Measurements from ENCODE around the gene CAMK1D. TPM values are rescaled to one million over a fixed set of nuclear protein-coding genes. Genes with fewer than 3 reads are reported as not detected.

The CAMK1D gene
- polyA plus RNA-seq, 1 of the 3 experiments (the other 2 are of a cell fraction): 4.1 TPM

- TF ChIP-seq ZBTB33 (IDR thresholded peaks at IDR 0.05; ENCODE audit: borderline replicate concordance, low read depth) (no peak), RAD21 (IDR thresholded peaks at IDR 0.05; ENCODE audit: low read length) (no peak)
Observed at GRCh38 chr10:12428447-12429135, 79.2 kb downstream of the CAMK1D start (continued).

GRCh38 chr10:12430406-12430982 lies 81.1 kb downstream of the CAMK1D start:
- POLR2A ChIA-PET: no interaction called here
- no peaks in the 10 kb centered on the region for H3K4me1 ChIP-seq (ENCODE audit: control insufficient read depth in 1 of 2, insufficient read depth in 2 of 2, low read depth in 1 of 2, low read length in 1 of 2)
- CTCF ChIA-PET: interaction anchor here (0.9 to 1.0 kb wide), 3 partner anchors 14 to 237 kb away, joined by 3 read pairs; no protein-coding TSS in a partner anchor

GRCh38 chr10:12431151-12432101 lies 82.1 kb downstream of the CAMK1D start:
- Histone ChIP-seq H3K4me2 (no peak overlapping the region), H3K36me3 (replicated peaks in 1 of 2; ENCODE audit: control insufficient read depth in 1 of 2, insufficient read depth in 2 of 2, low read length in 1 of 2) (no peaks in the 10 kb centered on the region), H3K9ac (no peak overlapping the region), H3K27me3 (ENCODE audit: insufficient read depth) (no peaks in the 10 kb centered on the region), H3F3A (replicated peaks; ENCODE audit: insufficient read depth) (no peaks in the 10 kb centered on the region), H3K9me3 (no peaks in the 10 kb centered on the region), H3K79me2 (ENCODE audit: insufficient read depth) (no peaks in the 10 kb centered on the region), H4K20me1 (ENCODE audit: insufficient read depth) (no peaks in the 10 kb centered on the region), H3K9me2 (no peaks in the 10 kb centered on the region), H3K27ac (ENCODE audit: low read depth in 2 of 2, low read length in 1 of 2) (no peak overlapping the region), H3K4me1 (ENCODE audit: control insufficient read depth in 1 of 2, insufficient read depth in 2 of 2, low read depth in 1 of 2, low read length in 1 of 2) (no peaks in the 10 kb centered on the region), H2AFZ (ENCODE audit: low read depth) (no peak overlapping the region), H3K4me3 (ENCODE audit: low read depth in 2 of 2, low read length in 1 of 2) (no peak overlapping the region)
- DNase-seq: no peak
- 87% methylated on average over 18 of the region's 18 CpGs for WGBS (ENCODE audit: low lambda C conversion rate)
- ChIA-PET POLR2A (no interaction called here), CTCF (interaction anchor here (1.0 kb wide), 1 partner anchor 15 kb away, joined by 3 read pairs; no protein-coding TSS in a partner anchor)
- no peak for TF ChIP-seq GABPA (IDR thresholded peaks at IDR 0.05; ENCODE audit: low read depth)
- TF ChIP-seq IRF3 (IDR thresholded peaks at IDR 0.05; ENCODE audit: low read depth, low read length): no peak
- no peak for TF ChIP-seq CHD2 (IDR thresholded peaks at IDR 0.05; ENCODE audit: low read length, partially characterized antibody)
- TF ChIP-seq FOSL2 (IDR thresholded peaks at IDR 0.05; ENCODE audit: borderline replicate concordance, low read depth): no peak
- no peak for TF ChIP-seq RAD21 (IDR thresholded peaks at IDR 0.05; ENCODE audit: low read length)
- TF ChIP-seq USF2 (IDR thresholded peaks at IDR 0.05; ENCODE audit: borderline replicate concordance, low read depth, low read length): no peak
- no peak for TF ChIP-seq YY1 (IDR thresholded peaks at IDR 0.05; ENCODE audit: low read depth)
- no peak for TF ChIP-seq MEF2A (IDR thresholded peaks at IDR 0.05; ENCODE audit: borderline replicate concordance, low read depth)
- TF ChIP-seq RFX5 (IDR thresholded peaks at IDR 0.05; ENCODE audit: low read length): no peak
- no peak for TF ChIP-seq EP300 (IDR thresholded peaks at IDR 0.05; ENCODE audit: borderline replicate concordance in 1 of 2, low read depth in 1 of 2, low read length in 1 of 2)
- TF ChIP-seq RXRA (IDR thresholded peaks at IDR 0.05; ENCODE audit: borderline replicate concordance, low read depth): no peak
- TF ChIP-seq TCF12 (IDR thresholded peaks at IDR 0.05): no peak
- TF ChIP-seq USF1 (IDR thresholded peaks at IDR 0.05; ENCODE audit: borderline replicate concordance, low read depth): no peak

More at GRCh38 chr10:12430406-12430982, 81.1 kb downstream of the CAMK1D start:
- DNase-seq: no peak
- Histone ChIP-seq H2AFZ (ENCODE audit: low read depth) (no peak overlapping the region), H3K9me3 (no peaks in the 10 kb centered on the region), H3K27me3 (ENCODE audit: insufficient read depth) (no peaks in the 10 kb centered on the region), H3K36me3 (replicated peaks in 1 of 2; ENCODE audit: control insufficient read depth in 1 of 2, insufficient read depth in 2 of 2, low read length in 1 of 2) (no peaks in the 10 kb centered on the region), H3K9me2 (no peaks in the 10 kb centered on the region), H3K79me2 (ENCODE audit: insufficient read depth) (no peaks in the 10 kb centered on the region), H3K4me2 (no peak overlapping the region), H3K4me3 (ENCODE audit: low read depth in 2 of 2, low read length in 1 of 2) (no peak overlapping the region), H3K9ac (no peak overlapping the region), H3K27ac (ENCODE audit: low read depth in 2 of 2, low read length in 1 of 2) (no peak overlapping the region), H4K20me1 (ENCODE audit: insufficient read depth) (no peaks in the 10 kb centered on the region), H3F3A (replicated peaks; ENCODE audit: insufficient read depth) (no peaks in the 10 kb centered on the region)
- TF ChIP-seq USF2 (IDR thresholded peaks at IDR 0.05; ENCODE audit: borderline replicate concordance, low read depth, low read length): no peak
- 82% methylated on average over 10 of the region's 11 CpGs for WGBS (ENCODE audit: low lambda C conversion rate)

All from SK-N-SH (cell line).